GM12878 (cell line): ENCODE measurements around the gene DCST1. TPM values are rescaled to one million over a fixed set of nuclear protein-coding genes. Genes with fewer than 3 reads are reported as not detected.

Source experiments
- ATAC-seq: fragments of 200-7000 bp; cut with Tn5 transposase; 3 replicates; pipeline ENCODE4 v1.9.1; 2020; ENCODE audit warnings: mild to moderate bottlenecking, moderate library complexity
- BruUV-seq: library from RNA; stranded (reverse); fragments of 400-500 nt; replicated peaks from 2 replicates; lab custom pipeline; 2021; lab: Mats Ljungman, UMichigan
- CTCF ChIA-PET: fragments of 300-600 bp; sonication (Branson Sonifier 250); formaldehyde crosslinking; extraction: SDS; loops from one replicate; lab custom pipeline; 2021; ENCODE audit warnings: inconsistent platforms; lab: Yijun Ruan, JAX
- POLR2A ChIA-PET: fragments of 350-600 bp; formaldehyde crosslinking; extraction: SDS; loops from one replicate; lab custom pipeline; 2021; ENCODE audit warnings: inconsistent platforms; lab: Charles Lee
- RAD21 ChIA-PET: fragments of 300-600 bp; sonication (Branson Sonifier 250); formaldehyde crosslinking; loops from one replicate; lab custom pipeline; 2023; ENCODE audit warnings: antibody characterized with exemption; ENCODE audit not compliant: unreplicated experiment; lab: Charles Lee
- SMC1A ChIA-PET: fragments of 300-600 bp; sonication (Branson Sonifier 250); formaldehyde crosslinking; loops from one replicate; lab custom pipeline; 2023; ENCODE audit not compliant: unreplicated experiment, uncharacterized antibody; lab: Charles Lee
- DNase-seq: peaks from one replicate; pipeline ENCODE4 v3.0.0-alpha.2; 2011; ENCODE audit warnings: low read depth, low spot score
- FAIRE-seq: peaks from 3 replicates; lab custom pipeline; 2011; peaks lifted over from hg19 to GRCh38; lab: Jason Lieb, UNC
- H2AFZ ChIP-seq: 2 replicates; pipeline ENCODE4 v1.6.0; 2011; ENCODE audit warnings: low read depth, low read length, control low read depth; ENCODE audit not compliant: control insufficient read depth
- H3K27ac ChIP-seq: 2 replicates; pipeline ENCODE4 v1.5.1; 2011; ENCODE audit warnings: control low read depth; ENCODE audit not compliant: control insufficient read depth, insufficient read depth
- H3K27me3 ChIP-seq, 2 experiments: replicated peaks in 1 of 2; 2 replicates each; pipeline versions ENCODE4 v1.6.0 to v1.6.1; 2011; ENCODE audit warnings: low read length in 1 of 2; ENCODE audit not compliant: control insufficient read depth in 2 of 2, insufficient read depth in 2 of 2
- H3K36me3 ChIP-seq, 2 experiments: 2 replicates each; pipeline ENCODE4 v1.5.1; 2011; ENCODE audit warnings: low read length in 1 of 2; ENCODE audit not compliant: control insufficient read depth in 2 of 2, insufficient read depth in 2 of 2
- H3K4me1 ChIP-seq: 2 replicates; pipeline ENCODE4 v1.6.1; 2011; ENCODE audit warnings: mild to moderate bottlenecking, low read length, moderate library complexity, mixed read lengths; ENCODE audit not compliant: control insufficient read depth, insufficient read depth
- H3K4me2 ChIP-seq: 2 replicates; pipeline ENCODE4 v1.6.0; 2011; ENCODE audit warnings: control low read depth; ENCODE audit not compliant: control insufficient read depth, insufficient read depth
- H3K4me3 ChIP-seq: fragments of 200-600 bp; sonication (generic); 2 replicates; pipeline ENCODE4 v1.5.1; 2016
- H3K79me2 ChIP-seq: 2 replicates; pipeline ENCODE4 v1.6.0; 2011; ENCODE audit warnings: low read length; ENCODE audit not compliant: control insufficient read depth, insufficient read depth
- H3K9ac ChIP-seq: 2 replicates; pipeline ENCODE4 v1.8.0; 2011; ENCODE audit warnings: low read length, control low read depth, mixed read lengths; ENCODE audit not compliant: control insufficient read depth, insufficient read depth
- H3K9me3 ChIP-seq: replicated peaks from 3 replicates; pipeline ENCODE4 v1.5.1; 2011; ENCODE audit warnings: mild to moderate bottlenecking, low read length; ENCODE audit not compliant: control insufficient read depth, insufficient read depth
- H4K20me1 ChIP-seq: 2 replicates; pipeline ENCODE4 v1.6.0; 2011; ENCODE audit not compliant: control insufficient read depth, insufficient read depth
- ASH2L ChIP-seq: fragments of 300-600, 200-600 bp; sonication (generic); IDR thresholded peaks from 2 replicates; pipeline ENCODE4 v1.6.1; 2017; ENCODE audit warnings: low read depth, mild to moderate bottlenecking, borderline replicate concordance
- CREM ChIP-seq: IDR thresholded peaks from 2 replicates; pipeline ENCODE4 v1.6.1; 2014; ENCODE audit warnings: antibody characterized with exemption, low read depth
- EED ChIP-seq: sonication (generic); IDR thresholded peaks from 2 replicates; pipeline ENCODE4 v1.6.1; 2016; ENCODE audit warnings: antibody characterized with exemption, low read depth
- GATAD2B ChIP-seq: fragments of 450-650 bp; conservative IDR thresholded peaks from 2 replicates; pipeline ENCODE4 v1.6.1; 2017; ENCODE audit warnings: low read depth, mild to moderate bottlenecking, moderate library complexity
- IRF4 ChIP-seq: IDR thresholded peaks from 2 replicates; pipeline ENCODE4 v1.6.1; 2011; ENCODE audit warnings: low read depth, low read length
- NBN ChIP-seq: fragments of 450-650 bp; IDR thresholded peaks from 2 replicates; pipeline ENCODE4 v1.6.1; 2016
- NKRF ChIP-seq: fragments of 450-650 bp; conservative IDR thresholded peaks from 2 replicates; pipeline ENCODE4 v1.6.1; 2017; ENCODE audit warnings: mild to moderate bottlenecking, moderate library complexity
- PAX5 ChIP-seq: IDR thresholded peaks from 2 replicates; pipeline ENCODE4 v1.6.1; 2011; ENCODE audit warnings: low read depth, low read length, borderline replicate concordance
- PBX3 ChIP-seq: IDR thresholded peaks from 2 replicates; pipeline ENCODE4 v1.6.1; 2011; ENCODE audit warnings: mild to moderate bottlenecking, low read depth, low read length, moderate library complexity; ENCODE audit not compliant: insufficient replicate concordance
- RAD21 ChIP-seq: IDR thresholded peaks from 2 replicates; pipeline ENCODE4 v1.6.1; 2011; ENCODE audit warnings: mild to moderate bottlenecking, low read depth, low read length, moderate library complexity; ENCODE audit not compliant: insufficient read depth
- RUNX3 ChIP-seq: IDR thresholded peaks from 2 replicates; pipeline ENCODE4 v1.6.1; 2012; ENCODE audit warnings: low read length, inconsistent platforms
- SMARCA5 ChIP-seq: fragments of 450-650 bp; IDR thresholded peaks from 2 replicates; pipeline ENCODE4 v1.6.1; 2017; ENCODE audit warnings: mild to moderate bottlenecking
- TBL1XR1 ChIP-seq: IDR thresholded peaks from 2 replicates; pipeline ENCODE4 v1.6.1; 2012; ENCODE audit warnings: low read depth, low read length, improper control_type of control experiment
- TCF12 ChIP-seq: IDR thresholded peaks from 2 replicates; pipeline ENCODE4 v1.6.1; 2011; ENCODE audit warnings: low read depth, mild to moderate bottlenecking, low read length
- TCF3 ChIP-seq: IDR thresholded peaks from 2 replicates; pipeline ENCODE4 v1.6.1; 2012; ENCODE audit warnings: low read depth, mild to moderate bottlenecking, low read length, borderline replicate concordance; ENCODE audit not compliant: insufficient read depth
- YY1 ChIP-seq: IDR thresholded peaks from 2 replicates; pipeline ENCODE4 v1.6.1; 2011; ENCODE audit warnings: low read depth, mild to moderate bottlenecking, low read length
- ZNF207 ChIP-seq: fragments of 450-650 bp; IDR thresholded peaks from 2 replicates; pipeline ENCODE4 v1.6.1; 2014; ENCODE audit warnings: antibody characterized with exemption, mild to moderate bottlenecking, borderline replicate concordance
- ZNF217 ChIP-seq: fragments of 450-650 bp; IDR thresholded peaks from 2 replicates; pipeline ENCODE4 v1.6.1; 2017; ENCODE audit warnings: antibody characterized with exemption, mild to moderate bottlenecking
- ZNF274 ChIP-seq: IDR thresholded peaks from one replicate; pipeline ENCODE4 v1.8.0; 2011; ENCODE audit not compliant: insufficient read length, insufficient read depth
- WGBS: methylation state at CpG from one replicate; pipeline ENCODE4 v1.1.6; 2016; ENCODE audit warnings: low lambda C conversion rate; ENCODE audit not compliant: insufficient replicate concordance, insufficient coverage; ENCODE audit errors: missing lambda C conversion rate; 5-methylcytosine and 5-hydroxymethylcytosine counted together
- in situ Hi-C: fragments of 300-500 bp; cut with MboI; formaldehyde crosslinking; loops from 9 replicates; pipeline ENCODE4 v1.14.3; 2018; ENCODE audit warnings: mixed read lengths
- intact Hi-C: fragments of 100-400 bp; cut with micrococcal nuclease; formaldehyde crosslinking; loops from one replicate; pipeline ENCODE4 v1.14.2; 2022; ENCODE audit not compliant: unreplicated experiment
- polyA plus RNA-seq, 11 experiments: library from polyadenylated mRNA; depleted of rRNA in 4 of 11; unstranded in 6 of 11; stranded (reverse) in 5 of 11; fragments of >200 nt; fragmentation: Nextera tagmentation in 4 of 11; fragmentation: Illumina TruSeq in 1 of 11; extraction: Ambion mirVana in 4 of 11; extraction: Trizol in 1 of 11; gene quantifications; 1 replicate in 1 of 11; 2 replicates in 10 of 11; pipeline versions ENCODE4 v1.2.1 to v1.2.3, GENCODE V29; 2011 to 2016; ENCODE audit warnings: inconsistent platforms in 2 of 11, missing spikeins in 2 of 11, low read depth in 1 of 11
- total RNA-seq, 4 experiments: library from RNA; depleted of rRNA in 3 of 4; stranded (reverse); fragments of >200 nt in 3 of 4; fragmentation: Illumina TruSeq in 1 of 4; extraction: Trizol in 1 of 4; gene quantifications; 2 replicates each; pipeline versions ENCODE4 v1.2.1 to v1.2.3, GENCODE V29; 2013 to 2021
- TF ChIP-seq, protein P1 (sequence below): IDR thresholded peaks from 2 replicates; pipeline ENCODE4 v1.6.1; 2011; ENCODE audit warnings: low read depth, mild to moderate bottlenecking, low read length, moderate library complexity, borderline replicate concordance; ENCODE audit errors: extremely low read depth

Gene DCST1
- total and polyA plus RNA-seq, 10 of the 15 experiments (the other 5 are each of a cell fraction or from before 2014, with no cell fraction given) = not detected

DNA sequence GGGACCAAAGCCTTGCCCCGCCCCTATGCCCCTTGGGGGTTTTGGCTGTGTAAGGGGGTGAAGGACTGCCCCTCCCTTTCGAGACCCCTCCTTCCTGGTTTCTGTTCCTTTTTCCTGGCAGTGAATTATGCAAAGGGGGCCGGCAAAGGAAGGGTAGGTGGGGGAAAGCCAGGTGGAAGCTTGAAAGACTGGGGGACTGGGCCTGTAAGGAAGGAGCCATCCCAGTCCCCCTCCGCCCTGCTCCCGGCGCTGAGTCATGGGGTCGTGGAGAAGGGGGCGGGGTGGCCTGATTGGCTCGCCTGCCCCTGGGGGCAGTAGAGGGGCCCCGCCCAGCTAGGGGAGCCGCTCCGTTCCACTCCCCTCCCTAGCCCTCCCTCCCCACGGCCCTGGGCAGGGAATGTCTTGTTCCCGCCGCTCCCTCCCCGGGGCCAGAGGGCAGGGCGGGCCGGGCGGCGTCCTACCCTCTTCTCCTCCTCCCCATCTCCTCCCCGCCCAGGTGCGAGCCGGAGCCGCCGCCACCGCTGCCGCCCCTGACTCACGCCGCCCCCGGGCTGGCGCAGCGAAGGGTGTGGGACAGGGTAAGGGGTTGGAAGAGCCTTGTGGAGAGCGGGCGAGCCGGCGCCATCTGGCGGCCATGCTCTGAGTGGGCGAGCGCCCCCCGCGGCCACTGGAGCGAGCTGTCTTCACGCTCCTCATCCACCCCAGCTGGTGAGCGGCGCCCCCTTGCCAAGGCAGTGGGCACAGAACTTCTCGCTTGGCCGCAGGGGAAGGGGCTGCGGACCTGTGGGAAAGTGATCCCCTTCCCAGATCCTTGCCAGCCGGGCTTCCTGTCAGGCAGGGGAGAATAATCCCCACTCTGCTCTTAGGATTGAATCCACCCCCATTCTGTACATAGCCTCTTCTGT, 16.3 kb upstream of the DCST1 start:
- intact Hi-C loops (loop anchor here (1.0 to 2.0 kb wide), 3 partner anchors 14 to 44 kb away; partner anchors contain the start of gene ZBTB7B), in situ Hi-C loops (no loop called here)
- no peaks in the 10 kb centered on the region for H3K9me3 ChIP-seq
- H2AFZ ChIP-seq = peak overlapping the region; percentile 61
- peaks cover 23% of the 10 kb centered on the region for H3K4me1 ChIP-seq
- peak overlapping the region; percentile 75 for H3K27ac ChIP-seq
- RAD21 ChIA-PET = interaction anchor here (0.5 to 3.1 kb wide), 21 partner anchors 9 to 652 kb away, joined by 3 to 14 read pairs (median 4); partner anchors contain the start of genes ADAM15, PBXIP1, SHC1 and ZBTB7B
- peak overlapping the region; percentile 90 for H3K4me2 ChIP-seq
- H3K36me3 ChIP-seq = peaks cover 0 to 15% of the 10 kb centered on the region in 2 experiments; a peak in 3 of 4 replicates
- SMC1A ChIA-PET = interaction anchor here (0.6 to 2.8 kb wide), 17 partner anchors 10 to 619 kb away, joined by 3 to 14 read pairs (median 4); partner anchors contain the start of genes FLAD1, LENEP, PBXIP1 and PYGO2
- no peaks in the 10 kb centered on the region for H4K20me1 ChIP-seq
- peak overlapping the region; percentile 59 for H3K9ac ChIP-seq
- DNase-seq (peak; percentile 47), FAIRE-seq (peak; percentile 86), ATAC-seq (peak; percentile 98)
- no TSS peak for BruUV-seq
- POLR2A ChIA-PET = interaction anchor here (0.5 to 2.8 kb wide), 19 partner anchors 9 to 178 kb away, joined by 3 to 11 read pairs (median 4); partner anchors contain the start of genes ADAM15, FLAD1, PMVK and SHC1
- 1% methylated on average over 34 of the region's 49 CpGs for WGBS
- H3K4me3 ChIP-seq = peak overlapping the region; percentile 65
- no peaks in the 10 kb centered on the region for H3K27me3 ChIP-seq
- CTCF ChIA-PET = interaction anchor here (0.5 to 4.2 kb wide), 38 partner anchors 8 to 856 kb away, joined by 3 to 42 read pairs (median 4); partner anchors contain the start of genes ADAM15, FLAD1, KRTCAP2 and PBXIP1
- no peaks in the 10 kb centered on the region; the same call in 1 of the 2 replicates for H3K79me2 ChIP-seq
- TF ChIP-seq IRF4 (peak; percentile 28; the same call in 1 of the 2 replicates), TCF3 (peak; percentile 65; the same call in 1 of the 2 replicates), ASH2L (no peak), SMARCA5 (peak; percentile 100), ZNF274 (no peak), RAD21 (peak; percentile 64), ZNF217 (0 out of 2 replicates have a peak, but pooled peaks have one; percentile 62), YY1 (peak; percentile 92), NBN (peak; percentile 86), ZNF207 (0 out of 2 replicates have a peak, but pooled peaks have one; percentile 35), GATAD2B (peak; percentile 93), PBX3 (peak; percentile 50), CREM (peak; percentile 39; the same call in 1 of the 2 replicates), NKRF (peak; percentile 55), PAX5 (peak; percentile 46; the same call in 1 of the 2 replicates), EED (peak; percentile 76; the same call in 1 of the 2 replicates), TCF12 (peak; percentile 80), RUNX3 (peak; percentile 50), TBL1XR1 (0 out of 2 replicates have a peak, but pooled peaks have one; percentile 11)
- TF ChIP-seq, protein P1, sequence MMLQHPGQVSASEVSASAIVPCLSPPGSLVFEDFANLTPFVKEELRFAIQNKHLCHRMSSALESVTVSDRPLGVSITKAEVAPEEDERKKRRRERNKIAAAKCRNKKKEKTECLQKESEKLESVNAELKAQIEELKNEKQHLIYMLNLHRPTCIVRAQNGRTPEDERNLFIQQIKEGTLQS = peak; percentile 60; the same call in 1 of the 2 replicates
